Fibroblast of villous mesenchyme (primary cell): ENCODE results near the gene BMX. TPM values are rescaled to one million over a fixed set of nuclear protein-coding genes. Genes with fewer than 3 reads are reported as not detected.
A peak's percentile ranks its signal among the peaks of the same experiment; 100 is the strongest.

Experiments
- DNase-seq: peaks from one replicate; pipeline ENCODE4 v3.0.0-alpha.2; 2010; ENCODE audit warnings: low read depth
- H3K4me3 ChIP-seq: 2 replicates; pipeline ENCODE4 v1.5.1; 2011; ENCODE audit warnings: low read depth, mild to moderate bottlenecking, low read length
- CTCF ChIP-seq: IDR thresholded peaks from 2 replicates; pipeline ENCODE4 v1.5.1; 2012; ENCODE audit warnings: low read depth, mild to moderate bottlenecking, low read length; ENCODE audit not compliant: insufficient read depth
- total RNA-seq: library from RNA; depleted of rRNA; stranded (reverse); fragments of >200 nt; gene quantifications from 2 replicates; pipeline ENCODE4 v1.2.3, GENCODE V29; 2012

Gene BMX
- total RNA-seq, 1 donor, result not detected

GRCh38 chrX:15499976-15500375, 631 bp upstream of the BMX start:
- no peak overlapping the region for H3K4me3 ChIP-seq
- TF ChIP-seq CTCF, result no peak
- DNase-seq, result peak; percentile 14

- TF ChIP-seq CTCF, result no peak
- no peak overlapping the region for H3K4me3 ChIP-seq
- DNase-seq, result no peak
These were observed 899 bp downstream of the BMX start for GRCh38 chrX:15501506-15501905.

GRCh38 chrX:15504661-15505060, 4.1 kb downstream of the BMX start:
- H3K4me3 ChIP-seq, result no peak overlapping the region
- DNase-seq, result no peak
- no peak for TF ChIP-seq CTCF

GRCh38 chrX:15505101-15505500, 4.5 kb downstream of the BMX start:
- no peak for TF ChIP-seq CTCF
- no peak overlapping the region for H3K4me3 ChIP-seq
- DNase-seq, result no peak

- no peak for DNase-seq
- TF ChIP-seq CTCF, result no peak
- no peak overlapping the region for H3K4me3 ChIP-seq
These were observed 6.4 kb downstream of the BMX start for GRCh38 chrX:15507005-15507404.

GRCh38 chrX:15509845-15510244, 9.2 kb downstream of the BMX start:
- DNase-seq, result no peak
- TF ChIP-seq CTCF, result no peak
- H3K4me3 ChIP-seq, result no peak overlapping the region

- no peak for TF ChIP-seq CTCF
- no peak for DNase-seq
- no peak overlapping the region for H3K4me3 ChIP-seq
These were observed 11.0 kb downstream of the BMX start for GRCh38 chrX:15511563-15511962.
